Activated CD4-positive, alpha-beta T cell treated with anti-CD3 and anti-CD28 coated beads for 36 hours (primary cell): ENCODE measurements around the gene SCYGR5. TPM values are rescaled to one million over a fixed set of nuclear protein-coding genes. Genes with fewer than 3 reads are reported as not detected.
"Not testable (repeated sequence)": the region's sequence is repeated elsewhere in the genome, so short reads cannot be mapped to it uniquely, and the experiment has no call there.

Experiments
- ATAC-seq: fragments of 200-7000 bp; cut with Tn5 transposase; one replicate; pipeline ENCODE4 v1.10.0; 2021; ENCODE audit warnings: mild to moderate bottlenecking, moderate library complexity
- CTCF ChIA-PET: fragments of 350-600 bp; sonication (Branson Sonifier 250); formaldehyde crosslinking; loops from one replicate; lab custom pipeline; 2021; ENCODE audit warnings: antibody characterized with exemption; lab: Charles Lee
- POLR2A ChIA-PET: fragments of 350-600 bp; sonication (Branson Sonifier 250); formaldehyde crosslinking; loops from one replicate; lab custom pipeline; 2021; ENCODE audit warnings: antibody characterized with exemption, inconsistent platforms; lab: Charles Lee
- DNase-seq: peaks from one replicate; pipeline ENCODE4 v3.0.0-alpha.2; 2020
- H3K27ac Mint-ChIP-seq: one replicate; pipeline ENCODE4 v1.8.0; 2021; ENCODE audit warnings: mixed read lengths
- H3K27me3 Mint-ChIP-seq: one replicate; pipeline ENCODE4 v1.8.0; 2021; ENCODE audit warnings: mixed read lengths
- H3K36me3 Mint-ChIP-seq: one replicate; pipeline ENCODE4 v1.8.0; 2021; ENCODE audit warnings: low read depth, mixed read lengths
- H3K4me1 Mint-ChIP-seq: one replicate; pipeline ENCODE4 v1.8.0; 2021; ENCODE audit warnings: mixed read lengths
- H3K4me3 Mint-ChIP-seq: one replicate; pipeline ENCODE4 v1.8.0; 2021; ENCODE audit warnings: mild to moderate bottlenecking, moderate library complexity, mixed read lengths
- H3K9me3 Mint-ChIP-seq: one replicate; pipeline ENCODE4 v1.8.0; 2021; ENCODE audit warnings: low read depth, mixed read lengths
- intact Hi-C, 2 experiments: fragments of 100-400 bp; cut with DNase I in 1 of 2; cut with micrococcal nuclease in 1 of 2; formaldehyde crosslinking; loops; one replicate each; pipeline versions ENCODE4 v1.14.2 to v1.15.1; 2022 to 2024; cut with DNase I, micrococcal nuclease
- total RNA-seq, 2 experiments: library from RNA; stranded (reverse); gene quantifications; one replicate each; pipeline ENCODE4 v1.2.3, GENCODE V29; 2021

The SCYGR5 gene, protein sequence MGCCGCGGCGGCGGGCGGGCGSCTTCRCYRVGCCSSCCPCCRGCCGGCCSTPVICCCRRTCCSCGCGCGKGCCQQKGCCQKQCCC
- total RNA-seq, result not detected

DNA sequence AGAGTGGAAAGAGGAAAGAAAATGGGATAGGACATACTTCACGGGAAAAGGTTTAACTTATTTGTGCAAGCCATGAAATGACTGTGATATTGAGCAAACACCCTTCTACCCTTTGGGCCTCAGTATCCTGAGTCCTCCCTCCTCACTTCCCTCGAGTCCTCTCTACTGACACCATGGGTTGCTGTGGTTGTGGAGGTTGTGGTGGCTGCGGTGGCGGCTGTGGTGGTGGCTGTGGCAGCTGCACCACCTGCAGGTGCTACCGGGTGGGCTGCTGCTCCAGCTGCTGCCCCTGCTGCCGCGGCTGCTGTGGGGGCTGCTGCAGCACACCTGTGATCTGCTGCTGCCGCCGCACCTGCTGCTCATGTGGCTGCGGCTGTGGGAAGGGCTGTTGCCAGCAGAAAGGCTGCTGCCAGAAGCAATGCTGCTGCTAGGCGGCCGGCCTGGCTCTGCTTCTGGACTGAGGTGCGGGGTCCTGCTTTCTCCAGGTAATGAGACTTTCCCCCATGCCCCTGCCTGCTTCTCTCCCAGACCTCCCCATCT is at the start of gene SCYGR5:
Gene SCYGR5 (plus strand): TSS at position 174 of the 540 bp plus-strand sequence. CDS start 0 bp downstream, at position 174.
- H3K36me3 Mint-ChIP-seq, H3K27ac Mint-ChIP-seq, H3K27me3 Mint-ChIP-seq, H3K9me3 Mint-ChIP-seq, POLR2A ChIA-PET, DNase-seq, ATAC-seq, intact Hi-C loops, H3K4me1 Mint-ChIP-seq, H3K4me3 Mint-ChIP-seq: not testable (repeated sequence)
- CTCF ChIA-PET, result interaction anchor here (1.4 to 1.6 kb wide), 2 partner anchors 8 to 222 kb away, joined by 3 to 6 read pairs; no protein-coding TSS in a partner anchor

DNA sequence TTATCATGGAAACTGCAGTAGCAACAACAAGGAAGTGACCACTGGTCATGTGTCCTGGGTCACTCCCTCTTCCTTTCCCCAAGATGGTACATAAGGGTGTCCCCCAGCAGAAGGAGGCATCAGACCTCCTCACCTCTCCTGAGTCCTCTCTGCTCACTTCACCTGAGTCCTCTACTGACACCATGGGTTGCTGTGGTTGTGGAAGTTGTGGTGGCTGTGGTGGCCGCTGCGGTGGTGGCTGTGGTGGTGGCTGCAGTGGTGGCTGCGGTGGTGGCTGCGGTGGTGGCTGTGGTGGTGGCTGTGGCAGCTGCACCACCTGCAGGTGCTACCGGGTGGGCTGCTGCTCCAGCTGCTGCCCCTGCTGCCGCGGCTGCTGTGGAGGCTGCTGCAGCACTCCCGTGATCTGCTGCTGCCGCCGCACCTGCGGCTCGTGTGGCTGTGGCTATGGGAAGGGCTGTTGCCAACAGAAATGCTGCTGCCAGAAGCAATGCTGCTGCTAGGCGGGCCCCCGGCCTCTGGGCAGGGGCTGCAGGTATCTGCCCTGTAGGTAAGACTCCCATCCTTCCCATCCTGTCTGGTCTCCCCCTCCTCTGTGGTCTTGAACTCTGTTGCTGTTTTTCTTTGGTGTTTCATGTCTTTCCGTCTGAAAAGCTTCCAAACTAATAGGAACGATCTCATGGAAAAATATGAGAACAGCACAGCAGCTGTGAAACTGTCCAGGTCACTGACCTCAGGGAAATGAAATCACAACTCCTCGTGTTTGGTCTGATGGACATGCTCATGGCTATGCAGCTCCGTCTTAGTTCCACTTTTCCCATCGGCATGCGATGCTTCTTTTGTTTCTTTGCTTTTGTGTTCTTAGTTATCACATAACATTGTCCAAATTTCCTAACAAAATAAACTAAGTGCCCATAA is 49.0 kb upstream of the SCYGR5 start, which contains the start of gene SCYGR4:
Gene SCYGR4 (plus strand): TSS at position 183 of the 915 bp plus-strand sequence. CDS start 0 bp downstream, at position 183.
- ChIA-PET CTCF (no interaction called here), POLR2A (no interaction called here)
- ATAC-seq (no peak), DNase-seq (no peak)
- Mint-ChIP-seq H3K36me3 (no peaks in the 10 kb centered on the region), H3K27ac (no peak within 1 kb of the TSS), H3K9me3 (no peaks in the 10 kb centered on the region), H3K4me1 (no peaks in the 10 kb centered on the region), H3K4me3 (no peak within 1 kb of the TSS), H3K27me3 (peaks cover 12% of the 10 kb centered on the region)
- intact Hi-C loops, result no loop called here

DNA sequence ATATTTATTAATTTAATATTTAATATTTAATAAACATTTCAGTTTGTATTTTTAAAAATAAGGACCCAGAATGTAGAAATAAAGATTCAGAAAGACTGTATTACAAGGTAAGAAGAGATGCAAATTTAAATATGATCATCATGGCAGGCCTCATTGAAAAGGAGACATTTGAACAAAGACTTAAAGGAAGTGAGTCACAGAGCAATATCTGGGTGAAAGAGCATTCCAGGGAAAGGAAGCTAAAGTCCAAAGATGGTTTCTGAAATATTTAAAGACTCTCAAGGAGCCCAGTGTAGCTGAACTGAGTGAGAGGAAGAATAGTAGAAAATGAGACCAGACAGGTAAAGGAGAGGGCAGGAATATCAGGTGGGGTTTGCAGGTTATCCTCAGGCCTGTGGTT is 43.4 kb upstream of the SCYGR5 start:
- DNase-seq, result no peak
- H3K36me3 Mint-ChIP-seq, result no peaks in the 10 kb centered on the region
- peaks cover 2% of the 10 kb centered on the region for H3K4me1 Mint-ChIP-seq
- no peak overlapping the region for H3K4me3 Mint-ChIP-seq
- no peaks in the 10 kb centered on the region for H3K9me3 Mint-ChIP-seq
- intact Hi-C loops, result no loop called here
- peaks cover 5% of the 10 kb centered on the region for H3K27me3 Mint-ChIP-seq
- ChIA-PET POLR2A (no interaction called here), CTCF (interaction anchor here (0.6 to 0.9 kb wide), 2 partner anchors 32 to 385 kb away, joined by 3 to 4 read pairs; no protein-coding TSS in a partner anchor)
- no peak overlapping the region for H3K27ac Mint-ChIP-seq
- no peak for ATAC-seq

DNA sequence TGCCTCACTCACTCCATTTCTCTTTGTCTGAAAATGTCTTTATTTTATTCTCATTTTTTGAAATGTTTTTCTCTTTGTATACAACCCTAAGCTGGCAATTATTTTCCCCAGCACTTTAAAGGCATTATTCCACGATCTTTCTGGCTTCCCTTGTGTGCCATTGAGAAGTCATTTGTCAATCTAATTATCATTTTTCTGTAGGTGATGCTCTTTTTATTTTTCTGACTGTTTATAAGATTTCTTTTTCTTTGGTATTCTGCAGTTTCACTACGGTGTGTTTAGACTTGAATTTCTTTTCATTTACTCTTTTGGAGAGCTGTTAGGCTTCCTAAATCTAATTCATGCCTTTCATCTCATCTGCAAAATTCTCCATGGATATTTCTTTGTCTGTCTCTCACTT is 41.2 kb upstream of the SCYGR5 start:
- DNase-seq (no peak), ATAC-seq (no peak)
- Mint-ChIP-seq H3K9me3 (no peaks in the 10 kb centered on the region), H3K27me3 (peaks cover 10% of the 10 kb centered on the region), H3K4me3 (no peak overlapping the region), H3K36me3 (no peaks in the 10 kb centered on the region), H3K27ac (no peak overlapping the region), H3K4me1 (peaks cover 2% of the 10 kb centered on the region)
- intact Hi-C loops, result no loop called here
- ChIA-PET CTCF (no interaction called here), POLR2A (no interaction called here)

DNA sequence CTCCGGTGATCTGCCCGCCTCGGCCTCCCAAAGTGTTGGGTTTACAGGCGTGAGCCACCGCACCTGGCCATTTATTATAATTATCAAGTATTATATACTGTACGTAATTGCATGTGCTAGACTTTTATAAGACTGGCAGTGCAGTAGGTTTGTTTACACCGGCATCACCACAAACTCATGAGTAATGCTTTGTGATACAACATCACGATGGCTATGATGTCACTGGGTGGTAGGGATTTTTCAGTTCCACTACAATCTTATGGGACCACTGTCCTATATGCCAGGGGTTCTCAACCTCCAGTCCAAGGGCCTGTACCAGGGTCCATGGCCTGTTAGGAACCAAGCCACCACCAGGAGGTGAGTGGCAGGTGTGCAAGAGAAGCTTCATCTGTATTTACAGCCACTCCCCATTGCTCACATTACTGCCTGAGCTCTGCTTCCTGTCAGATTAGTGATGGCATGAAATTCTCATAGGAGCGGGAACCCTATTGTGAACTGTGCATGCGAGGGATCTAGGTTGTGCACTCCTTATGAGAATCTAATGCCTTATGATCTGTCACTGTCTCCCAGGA is 39.9 kb upstream of the SCYGR5 start:
- H3K4me3 Mint-ChIP-seq, result no peak overlapping the region
- CTCF ChIA-PET, result no interaction called here

DNA sequence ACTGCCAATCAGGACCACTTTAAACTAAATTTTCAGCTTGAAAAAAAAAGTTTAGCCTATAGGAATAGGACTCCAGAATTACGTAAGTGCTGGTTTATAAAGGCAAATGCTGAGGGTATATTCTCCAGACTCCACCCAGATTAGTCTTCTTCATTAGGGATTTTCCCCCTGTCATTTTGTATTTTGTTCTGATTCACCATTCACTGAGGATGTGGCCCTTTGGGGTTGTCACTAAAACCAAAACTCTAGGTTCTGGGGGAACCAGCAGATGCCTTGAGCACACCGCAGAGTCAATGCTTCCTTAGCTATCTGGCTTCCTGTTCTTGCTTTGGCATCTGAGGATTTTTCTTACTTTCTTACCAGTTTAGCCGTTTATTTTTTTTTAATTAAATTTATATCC is 38.8 kb upstream of the SCYGR5 start:
- peaks cover 2% of the 10 kb centered on the region for H3K4me1 Mint-ChIP-seq
- ChIA-PET POLR2A (no interaction called here), CTCF (no interaction called here)
- no peaks in the 10 kb centered on the region for H3K36me3 Mint-ChIP-seq
- intact Hi-C loops, result loop anchor here in 1 of 2 experiments (2.0 kb wide), 1 partner anchor 27 kb away; no protein-coding TSS in a partner anchor
- no peak overlapping the region for H3K4me3 Mint-ChIP-seq
- DNase-seq (peak; percentile 36), ATAC-seq (peak; percentile 96)
- no peak overlapping the region for H3K27ac Mint-ChIP-seq
- no peaks in the 10 kb centered on the region for H3K9me3 Mint-ChIP-seq
- peaks cover 18% of the 10 kb centered on the region for H3K27me3 Mint-ChIP-seq

More for the DNA sequence above, 39.9 kb upstream of the SCYGR5 start:
- no peaks in the 10 kb centered on the region for H3K36me3 Mint-ChIP-seq
- DNase-seq, result no peak
- H3K9me3 Mint-ChIP-seq, result no peaks in the 10 kb centered on the region
- POLR2A ChIA-PET, result no interaction called here
- peaks cover 18% of the 10 kb centered on the region for H3K27me3 Mint-ChIP-seq
- H3K4me1 Mint-ChIP-seq, result peaks cover 2% of the 10 kb centered on the region
- intact Hi-C loops, result loop anchor here in 1 of 2 experiments (2.0 kb wide), 1 partner anchor 28 kb away; no protein-coding TSS in a partner anchor
- ATAC-seq, result no peak
- no peak overlapping the region for H3K27ac Mint-ChIP-seq

DNA sequence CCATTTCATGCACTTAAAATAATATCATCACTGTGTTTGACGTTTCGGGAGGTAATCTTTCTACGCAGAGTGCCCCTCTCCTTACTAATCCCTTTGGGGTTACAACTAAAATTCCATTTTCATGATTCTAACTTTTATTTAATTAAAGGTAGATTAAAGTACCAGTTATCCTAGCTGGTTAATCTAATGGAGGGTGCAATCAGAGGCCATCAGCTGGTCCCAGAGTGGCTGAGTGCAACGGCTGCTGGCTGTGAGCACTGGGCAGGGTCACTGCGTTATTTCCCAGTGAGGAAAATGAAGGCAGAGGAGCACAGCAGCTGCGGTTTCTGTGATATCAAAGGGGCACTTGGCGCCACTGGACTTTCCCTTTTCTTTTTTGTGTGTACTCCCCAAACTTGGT is 37.2 kb upstream of the SCYGR5 start:
- Mint-ChIP-seq H3K9me3 (no peaks in the 10 kb centered on the region), H3K4me3 (no peak overlapping the region), H3K36me3 (no peaks in the 10 kb centered on the region), H3K4me1 (peaks cover 2% of the 10 kb centered on the region), H3K27me3 (peaks cover 18% of the 10 kb centered on the region), H3K27ac (no peak overlapping the region)
- no peak for ATAC-seq
- DNase-seq, result no peak
- intact Hi-C loops, result no loop called here
- ChIA-PET POLR2A (no interaction called here), CTCF (no interaction called here)

DNA sequence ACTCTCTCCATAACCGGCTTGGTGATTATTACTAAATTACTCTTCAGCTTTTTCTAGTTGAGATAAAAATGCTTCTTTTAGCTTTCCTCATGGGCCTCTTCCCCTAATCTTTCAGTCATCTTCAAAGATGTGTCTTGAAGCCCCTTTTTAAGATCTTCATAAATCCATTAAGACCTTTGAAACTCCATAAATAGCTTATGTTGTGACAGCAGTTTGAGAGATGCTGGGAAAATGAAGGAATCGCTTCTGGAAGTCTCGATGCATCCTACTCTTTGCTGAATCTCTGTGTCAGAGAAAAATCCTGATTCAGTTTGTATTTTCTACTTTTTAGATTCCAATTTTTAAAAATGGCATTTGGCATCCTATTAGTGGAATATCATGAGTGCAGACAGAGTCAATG is 36.3 kb upstream of the SCYGR5 start:
- Mint-ChIP-seq H3K27ac (no peak overlapping the region), H3K4me1 (peaks cover 2% of the 10 kb centered on the region), H3K36me3 (no peaks in the 10 kb centered on the region), H3K9me3 (no peaks in the 10 kb centered on the region), H3K4me3 (no peak overlapping the region), H3K27me3 (peaks cover 20% of the 10 kb centered on the region)
- intact Hi-C loops, result no loop called here
- ATAC-seq, result no peak
- ChIA-PET POLR2A (no interaction called here), CTCF (interaction anchor here (0.8 to 1.6 kb wide), 3 partner anchors 14 to 392 kb away, joined by 3 to 6 read pairs (median 4); no protein-coding TSS in a partner anchor)
- no peak for DNase-seq

DNA sequence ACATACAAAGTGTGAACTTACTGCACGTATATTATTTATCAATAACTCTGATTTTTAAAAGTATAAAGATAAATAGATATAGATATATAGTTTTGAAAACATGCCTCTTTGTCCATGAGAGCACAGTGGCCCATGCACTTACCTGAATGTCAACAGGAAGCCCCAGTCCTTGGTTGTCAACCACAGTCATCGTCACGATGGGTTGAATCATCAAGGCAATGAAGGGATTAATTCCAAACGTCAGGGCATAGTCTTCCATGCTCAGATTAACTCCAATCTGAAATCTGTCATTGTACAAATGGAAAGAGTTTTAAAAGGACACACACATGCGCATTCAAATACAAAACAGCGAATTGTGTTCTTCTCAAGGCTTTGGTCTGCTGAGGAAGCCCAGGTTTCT is 33.8 kb upstream of the SCYGR5 start:
- POLR2A ChIA-PET, result no interaction called here
- no peak for DNase-seq
- CTCF ChIA-PET, result no interaction called here
- Mint-ChIP-seq H3K27ac (no peak overlapping the region), H3K9me3 (no peaks in the 10 kb centered on the region), H3K4me3 (no peak overlapping the region), H3K27me3 (peaks cover 17% of the 10 kb centered on the region), H3K4me1 (peaks cover under 1% of the 10 kb centered on the region), H3K36me3 (no peaks in the 10 kb centered on the region)
- no peak for ATAC-seq
- intact Hi-C loops, result no loop called here

DNA sequence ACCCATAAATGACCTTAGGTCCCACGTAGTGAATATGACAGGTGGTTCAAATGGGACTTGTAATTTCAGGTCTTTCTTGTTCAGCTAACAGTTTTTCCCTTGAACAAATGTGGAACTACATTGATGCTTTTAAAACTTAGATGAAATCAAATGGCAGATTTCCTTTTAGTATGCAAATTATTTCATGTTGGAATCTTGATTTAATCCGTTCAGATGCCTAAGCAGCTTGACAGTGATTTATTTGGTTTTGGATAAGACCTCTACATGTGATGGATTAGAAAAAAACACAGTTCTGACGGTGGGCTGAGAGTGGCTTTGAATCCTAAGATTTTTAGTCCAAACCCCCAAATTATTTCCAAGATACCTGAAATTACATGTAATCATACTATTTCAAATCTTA is 32.4 kb upstream of the SCYGR5 start:
- no peak for ATAC-seq
- no peaks in the 10 kb centered on the region for H3K4me1 Mint-ChIP-seq
- ChIA-PET CTCF (interaction anchor here (0.6 to 0.9 kb wide), 2 partner anchors 10 to 19 kb away, joined by 3 read pairs; no protein-coding TSS in a partner anchor), POLR2A (no interaction called here)
- no peak overlapping the region for H3K4me3 Mint-ChIP-seq
- H3K9me3 Mint-ChIP-seq, result no peaks in the 10 kb centered on the region
- no peak overlapping the region for H3K27ac Mint-ChIP-seq
- no peaks in the 10 kb centered on the region for H3K36me3 Mint-ChIP-seq
- intact Hi-C loops, result no loop called here
- peaks cover 15% of the 10 kb centered on the region for H3K27me3 Mint-ChIP-seq
- DNase-seq, result no peak

DNA sequence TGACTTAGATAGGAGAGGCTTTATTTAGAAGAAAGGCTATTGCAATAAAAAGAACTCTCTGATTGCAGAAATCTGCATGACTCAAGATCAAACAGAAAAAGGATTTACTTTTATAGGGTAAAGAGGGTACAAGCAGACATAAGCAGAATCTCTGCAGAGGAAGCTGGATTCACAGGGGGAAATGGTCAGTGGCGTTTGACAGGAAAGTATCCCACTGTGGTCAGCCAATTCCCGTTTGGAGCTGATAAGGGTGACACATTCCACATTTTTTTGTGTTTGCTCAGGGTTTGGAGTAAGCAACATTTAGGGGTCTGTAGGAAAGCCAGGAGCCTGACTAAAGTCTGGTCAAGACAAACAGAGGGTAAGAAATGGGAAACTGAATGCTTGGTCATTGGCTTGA is 23.9 kb upstream of the SCYGR5 start:
- DNase-seq (no peak), ATAC-seq (no peak)
- peaks cover 5% of the 10 kb centered on the region for H3K27me3 Mint-ChIP-seq
- no peaks in the 10 kb centered on the region for H3K9me3 Mint-ChIP-seq
- H3K36me3 Mint-ChIP-seq, result no peaks in the 10 kb centered on the region
- H3K27ac Mint-ChIP-seq, result no peak overlapping the region
- CTCF ChIA-PET, result no interaction called here
- no peak overlapping the region for H3K4me3 Mint-ChIP-seq
- H3K4me1 Mint-ChIP-seq, result no peaks in the 10 kb centered on the region
- POLR2A ChIA-PET, result no interaction called here
- intact Hi-C loops, result no loop called here
